Right lobe of liver (tissue), 6 donors: Measurements from ENCODE around the gene SARNP. TPM values are rescaled to one million over a fixed set of nuclear protein-coding genes. Genes with fewer than 3 reads are reported as not detected.
"Not testable (repeated sequence)": the region's sequence is repeated elsewhere in the genome, so short reads cannot be mapped to it uniquely, and the experiment has no call there.

ENCODE experiments used
- ATAC-seq, 4 donors: fragments of 200-7000 bp; cut with Tn5 transposase; one replicate each; pipeline ENCODE4 v1.9.1; 2020; ENCODE audit warnings: mild to moderate bottlenecking in 4 of 4, moderate library complexity in 4 of 4
- DNase-seq, 3 donors: peaks; one replicate each; pipeline ENCODE4 v3.0.0-alpha.2; 2020
- H3K27ac ChIP-seq, 3 donors: fragments of 200-600 bp; one replicate each; pipeline ENCODE4 v1.8.0; 2022
- H3K27me3 ChIP-seq, 2 donors: fragments of 200-600 bp; one replicate each; pipeline ENCODE4 v1.8.0; 2022
- H3K36me3 ChIP-seq, 4 donors: fragments of 200-600 bp; sonication (generic) in 1 of 4; one replicate each; pipeline versions ENCODE4 v1.5.1 to v1.8.0; 2017 to 2022; ENCODE audit warnings: control low read depth in 1 of 4
- H3K4me1 ChIP-seq, 4 donors: fragments of 200-600 bp; sonication (generic) in 1 of 4; one replicate each; pipeline versions ENCODE4 v1.5.1 to v1.8.0; 2017 to 2022; ENCODE audit warnings: control low read depth in 1 of 4
- H3K4me3 ChIP-seq, 3 donors: fragments of 200-600 bp; one replicate each; pipeline ENCODE4 v1.8.0; 2022
- H3K9me3 ChIP-seq, 4 donors: fragments of 200-600 bp; sonication (generic) in 1 of 4; one replicate each; pipeline versions ENCODE4 v1.5.1 to v1.8.0; 2017 to 2022; ENCODE audit warnings: control low read depth in 1 of 4
- POLR2A ChIP-seq: fragments of 450-650 bp; IDR thresholded peaks from one replicate; pipeline ENCODE4 v1.6.1; 2017; ENCODE audit warnings: antibody characterized with exemption, mild to moderate bottlenecking
- WGBS: methylation state at CpG from one replicate; pipeline ENCODE4 v1.1.6; 2018; ENCODE audit warnings: low coverage, low lambda C conversion rate; ENCODE audit not compliant: insufficient coverage; ENCODE audit errors: missing lambda C conversion rate; 5-methylcytosine and 5-hydroxymethylcytosine counted together
- intact Hi-C, 2 donors: fragments of 100-400 bp; cut with DNase I; formaldehyde crosslinking; loops; one replicate each; pipeline versions ENCODE4 v1.11.2 to v1.14.1; 2022
- total RNA-seq, 6 experiments: library from RNA; depleted of rRNA in 2 of 6; stranded (reverse); fragments of >200 nt in 2 of 6; fragmentation: NEBNext Ultra II Directional in 3 of 6; extraction: Animal tissue kit (Norgen Biotek cat#: 25700) in 3 of 6; gene quantifications; one replicate each; pipeline versions ENCODE4 v1.1.0 to v1.2.4, GENCODE V29; 2016 to 2023
- TF ChIP-seq, protein P1 (sequence below), 4 donors: fragments of 200-600 bp in 3 of 4; fragments of 450-650 bp in 1 of 4; IDR thresholded peaks; one replicate each; pipeline versions ENCODE4 v1.5.1 to v1.8.0; 2016 to 2022; ENCODE audit warnings: antibody characterized with exemption in 4 of 4, mild to moderate bottlenecking in 2 of 4
- donor health status: DM: no; HTN: yes; CAD: no.
- donor health status: DM: no; HTN: no; CAD: no.
- donor health status: DM: no; HTN: no; CAD: no.
- donor health status: DM: no; HTN: yes; CAD: no.
- donor health status: DM: no; HTN: yes; CAD: no.

Gene SARNP
- total RNA-seq, 6 experiments from 2014 or later = 11.3 to 22.3 (median 17.0) TPM

DNA sequence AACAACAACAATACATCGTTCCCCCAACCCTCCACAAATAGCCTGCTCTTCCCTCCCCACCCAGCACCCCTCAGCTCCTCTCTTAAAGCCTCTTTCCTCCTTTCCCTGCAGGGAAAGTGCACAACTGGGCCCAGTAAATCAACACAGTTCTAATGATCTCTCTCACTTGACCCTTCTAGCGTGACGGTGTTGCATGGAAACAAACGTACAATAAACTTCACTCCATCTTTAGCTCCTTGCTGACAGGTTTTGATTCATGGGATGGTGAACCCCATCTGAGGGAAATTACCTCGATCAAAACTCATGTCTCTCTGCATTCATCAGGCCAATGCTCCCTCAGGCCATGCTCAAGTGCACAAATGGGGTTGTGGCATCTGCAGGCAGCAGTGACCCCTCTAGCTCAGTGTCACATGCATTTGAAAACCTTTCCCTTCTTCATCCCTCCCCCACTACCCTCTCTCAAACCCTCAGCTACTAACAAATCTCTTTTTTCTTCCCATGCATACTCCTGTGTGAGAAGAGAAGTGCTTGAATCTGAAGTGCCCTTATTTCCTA, 51.7 kb downstream of the SARNP start:
- TF ChIP-seq, protein P1, sequence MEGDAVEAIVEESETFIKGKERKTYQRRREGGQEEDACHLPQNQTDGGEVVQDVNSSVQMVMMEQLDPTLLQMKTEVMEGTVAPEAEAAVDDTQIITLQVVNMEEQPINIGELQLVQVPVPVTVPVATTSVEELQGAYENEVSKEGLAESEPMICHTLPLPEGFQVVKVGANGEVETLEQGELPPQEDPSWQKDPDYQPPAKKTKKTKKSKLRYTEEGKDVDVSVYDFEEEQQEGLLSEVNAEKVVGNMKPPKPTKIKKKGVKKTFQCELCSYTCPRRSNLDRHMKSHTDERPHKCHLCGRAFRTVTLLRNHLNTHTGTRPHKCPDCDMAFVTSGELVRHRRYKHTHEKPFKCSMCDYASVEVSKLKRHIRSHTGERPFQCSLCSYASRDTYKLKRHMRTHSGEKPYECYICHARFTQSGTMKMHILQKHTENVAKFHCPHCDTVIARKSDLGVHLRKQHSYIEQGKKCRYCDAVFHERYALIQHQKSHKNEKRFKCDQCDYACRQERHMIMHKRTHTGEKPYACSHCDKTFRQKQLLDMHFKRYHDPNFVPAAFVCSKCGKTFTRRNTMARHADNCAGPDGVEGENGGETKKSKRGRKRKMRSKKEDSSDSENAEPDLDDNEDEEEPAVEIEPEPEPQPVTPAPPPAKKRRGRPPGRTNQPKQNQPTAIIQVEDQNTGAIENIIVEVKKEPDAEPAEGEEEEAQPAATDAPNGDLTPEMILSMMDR (IDR thresholded peaks at IDR 0.05) = no peak
- Histone ChIP-seq H3K27ac (no peak overlapping the region), H3K27me3 (no peaks in the 10 kb centered on the region), H3K4me3 (no peak overlapping the region), H3K9me3 (no peaks in the 10 kb centered on the region), H3K36me3 (peaks cover 0 to 4% (median 1%) of the 10 kb centered on the region in 4 donors), H3K4me1 (no peaks in the 10 kb centered on the region)
- ATAC-seq (no peak), DNase-seq (no peak)
- 86% methylated on average over 4 of the region's 5 CpGs for WGBS
- intact Hi-C loops = no loop called here

DNA sequence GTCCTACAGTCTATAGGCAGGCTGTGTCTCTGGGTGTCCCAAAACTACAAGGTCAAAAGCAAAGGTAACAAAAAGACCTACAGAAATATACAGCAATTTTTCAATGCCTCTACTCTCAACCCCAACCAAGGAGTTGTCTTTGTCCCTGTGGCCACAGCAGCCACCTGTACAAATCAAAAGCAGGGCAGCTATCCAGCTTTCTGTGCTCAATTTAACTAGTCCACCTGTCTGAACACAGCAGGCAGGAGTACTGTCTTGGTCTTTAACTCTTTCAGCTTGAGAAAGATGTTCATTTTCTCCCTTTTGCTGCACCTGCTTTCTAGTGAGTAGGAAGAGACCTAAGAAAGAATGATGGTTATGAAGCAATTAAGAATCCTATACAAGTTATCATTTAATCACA, 54.9 kb downstream of the SARNP start:
- ATAC-seq = no peak
- peaks cover 0 to 31% (median 16%) of the 10 kb centered on the region in 4 donors for H3K36me3 ChIP-seq
- no peaks in the 10 kb centered on the region for H3K9me3 ChIP-seq
- intact Hi-C loops = no loop called here
- TF ChIP-seq POLR2A = no peak
- TF ChIP-seq, protein P1 (IDR thresholded peaks at IDR 0.05) = no peak
- H3K4me3 ChIP-seq = no peak overlapping the region
- H3K4me1 ChIP-seq = no peaks in the 10 kb centered on the region
- no peak overlapping the region for H3K27ac ChIP-seq
- DNase-seq = no peak
- H3K27me3 ChIP-seq = no peaks in the 10 kb centered on the region

DNA sequence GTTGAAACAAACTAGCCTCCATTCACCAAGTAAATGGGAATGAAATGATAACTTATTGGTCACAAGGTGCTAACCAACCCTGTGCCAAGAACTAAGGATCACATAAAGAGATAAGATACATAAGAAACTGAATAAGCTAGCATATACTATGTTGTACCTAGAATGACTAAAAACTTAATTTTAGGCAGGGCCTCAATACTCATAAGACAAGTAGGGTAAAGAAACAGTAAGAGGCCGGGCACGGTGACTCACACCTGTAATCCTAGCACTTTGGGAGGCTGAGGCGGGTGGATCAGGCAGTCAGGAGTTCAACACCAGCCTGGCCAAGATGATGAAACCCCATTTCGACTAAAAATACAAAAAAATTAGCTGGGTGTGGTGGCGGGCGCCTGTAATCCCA, 56.9 kb downstream of the SARNP start:
- H3K27ac ChIP-seq = no peak overlapping the region
- H3K4me3 ChIP-seq = no peak overlapping the region
- TF ChIP-seq POLR2A = no peak
- TF ChIP-seq, protein P1 (IDR thresholded peaks at IDR 0.05) = no peak
- H3K36me3 ChIP-seq = peaks cover 0 to 47% (median 25%) of the 10 kb centered on the region in 4 donors
- WGBS = 90% methylated on average over 3 of the region's 6 CpGs
- H3K4me1 ChIP-seq = no peaks in the 10 kb centered on the region
- no peak for ATAC-seq
- H3K9me3 ChIP-seq = no peaks in the 10 kb centered on the region
- H3K27me3 ChIP-seq = no peaks in the 10 kb centered on the region
- no peak for DNase-seq
- intact Hi-C loops = no loop called here

DNA sequence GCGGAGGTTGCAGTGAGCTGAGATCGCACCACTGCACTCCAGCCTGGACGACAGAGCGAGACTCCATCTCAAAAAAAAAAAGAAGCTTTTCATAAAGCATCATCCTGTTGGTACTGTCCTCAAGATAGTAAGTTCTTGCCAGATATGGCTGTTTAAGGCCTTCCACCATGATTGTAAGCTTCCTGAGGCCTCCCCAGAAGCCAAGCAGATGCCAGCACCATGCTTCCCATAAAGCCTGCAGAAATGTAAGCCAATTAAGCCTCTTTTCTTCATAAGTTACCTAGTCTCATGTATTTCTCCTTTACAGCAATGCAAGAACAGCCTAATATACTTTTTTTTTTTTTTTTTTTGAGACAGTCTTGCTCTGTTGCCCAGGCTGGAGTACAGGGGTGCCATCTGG, 58.9 kb downstream of the SARNP start:
- DNase-seq, H3K4me1 ChIP-seq, H3K9me3 ChIP-seq, ATAC-seq, H3K27ac ChIP-seq, H3K4me3 ChIP-seq, H3K27me3 ChIP-seq, intact Hi-C loops: not testable (repeated sequence)
- WGBS = 80% methylated on average over 1 of the region's 4 CpGs
- peaks cover 0 to 50% (median 27%) of the 10 kb centered on the region in 4 donors for H3K36me3 ChIP-seq

DNA sequence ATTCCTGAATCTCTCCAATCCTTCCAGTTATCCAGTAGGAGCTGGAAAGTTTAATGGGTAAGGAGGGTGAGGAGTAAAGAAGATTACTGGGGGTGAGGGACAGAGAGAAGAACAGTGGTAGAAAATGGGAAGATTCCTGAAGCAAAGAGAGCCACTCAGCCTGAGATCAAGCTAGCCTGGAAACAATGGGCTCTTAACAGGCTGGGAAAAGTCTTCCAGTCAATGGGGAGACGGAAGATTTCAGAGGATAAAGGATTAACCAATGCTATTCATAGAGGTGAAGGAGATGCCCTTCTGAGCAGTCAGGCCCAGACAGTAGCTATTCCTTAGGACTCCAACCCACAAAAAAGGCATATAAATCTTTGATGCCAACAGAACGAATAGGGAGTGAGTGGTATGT, 59.8 kb downstream of the SARNP start:
- no peaks in the 10 kb centered on the region for H3K4me1 ChIP-seq
- TF ChIP-seq, protein P1 (IDR thresholded peaks at IDR 0.05) = no peak
- no peak for TF ChIP-seq POLR2A
- H3K27me3 ChIP-seq = no peaks in the 10 kb centered on the region
- intact Hi-C loops = no loop called here
- no peaks in the 10 kb centered on the region for H3K9me3 ChIP-seq
- no peak for DNase-seq
- no peak overlapping the region for H3K4me3 ChIP-seq
- ATAC-seq = no peak
- H3K36me3 ChIP-seq = peaks cover 0 to 56% (median 29%) of the 10 kb centered on the region in 4 donors
- WGBS = 80% methylated on average over 2 of the region's 2 CpGs
- no peak overlapping the region for H3K27ac ChIP-seq
